K562 (cell line): ENCODE measurements around the gene MYO15A. TPM values are rescaled to one million over a fixed set of nuclear protein-coding genes. Genes with fewer than 3 reads are reported as not detected.
A peak's percentile ranks its signal among the peaks of the same experiment; 100 is the strongest.

Experiments
- BACH1 ChIP-seq: fragments of 200-800 bp; sonication (Bioruptor generic); IDR thresholded peaks from 2 replicates; pipeline ENCODE4 v1.6.1; 2016; ENCODE audit warnings: missing genetic modification characterization, missing compliant biosample characterization
- CXXC5 ChIP-seq: fragments of 250-450 bp; sonication (Bioruptor Pico); IDR thresholded peaks from 2 replicates; pipeline ENCODE4 v1.8.0; 2022; ENCODE audit warnings: inconsistent platforms, mild to moderate bottlenecking, moderate library complexity
- NFE2 ChIP-seq: IDR thresholded peaks from 2 replicates; pipeline ENCODE4 v1.6.1; 2014; ENCODE audit warnings: antibody characterized with exemption, low read depth
- NR2C1 ChIP-seq, 2 experiments: fragments of 450-650 bp; IDR thresholded peaks; 2 replicates each; pipeline ENCODE4 v1.6.1; 2017; ENCODE audit warnings: mild to moderate bottlenecking in 2 of 2, antibody characterized with exemption in 1 of 2, inconsistent platforms in 1 of 2, missing compliant biosample characterization in 1 of 2, missing genetic modification characterization in 1 of 2
- RAD51 ChIP-seq: fragments of 450-650 bp; IDR thresholded peaks from 2 replicates; pipeline ENCODE4 v1.7.1; 2016; ENCODE audit warnings: low read depth, mild to moderate bottlenecking, borderline replicate concordance
- RFX5 ChIP-seq: IDR thresholded peaks from 2 replicates; pipeline ENCODE4 v1.6.1; 2011; ENCODE audit warnings: low read depth, mild to moderate bottlenecking, improper control_type of control experiment, low read length
- TCFL5 ChIP-seq: fragments of 250-450 bp; sonication (Bioruptor Pico); conservative IDR thresholded peaks from 2 replicates; pipeline ENCODE4 v1.6.1; 2021; ENCODE audit warnings: mild to moderate bottlenecking, moderate library complexity, matching md5 sums
- ZBTB7A ChIP-seq: IDR thresholded peaks from 2 replicates; pipeline ENCODE4 v1.6.1; 2011; ENCODE audit warnings: low read depth, mild to moderate bottlenecking, low read length, moderate library complexity, borderline replicate concordance; ENCODE audit not compliant: control insufficient read depth
- ZKSCAN1 ChIP-seq: fragments of 150-350 bp; IDR thresholded peaks from 2 replicates; pipeline ENCODE4 v1.6.1; 2016; ENCODE audit warnings: low read depth, low read length
- ZNF217 ChIP-seq: sonication (generic); formaldehyde crosslinking; IDR thresholded peaks from 2 replicates; pipeline ENCODE4 v1.8.0; 2022; ENCODE audit warnings: mild to moderate bottlenecking, missing genetic modification reagents
- ZNF766 ChIP-seq: fragments of 200-800 bp; sonication (Bioruptor generic); conservative IDR thresholded peaks from 2 replicates; pipeline ENCODE4 v1.6.1; 2016; ENCODE audit warnings: missing genetic modification characterization, missing compliant biosample characterization
- polyA plus RNA-seq, 8 experiments: library from polyadenylated mRNA; depleted of rRNA in 4 of 8; stranded (reverse) in 5 of 8; unstranded in 3 of 8; fragments of >200 nt; fragmentation: Nextera tagmentation in 2 of 8; fragmentation: Illumina TruSeq in 1 of 8; extraction: Ambion mirVana in 2 of 8; extraction: Trizol in 1 of 8; gene quantifications; 2 replicates each; pipeline versions ENCODE4 v1.2.1 to v1.2.3, GENCODE V29; 2011 to 2014; ENCODE audit warnings: inconsistent platforms in 1 of 8, missing spikeins in 1 of 8
- total RNA-seq, 7 experiments: library from RNA; depleted of rRNA in 6 of 7; stranded (reverse); fragments of >200 nt in 6 of 7; fragmentation: Illumina TruSeq in 2 of 7; extraction: Trizol in 2 of 7; gene quantifications; 2 replicates each; pipeline versions ENCODE4 v1.2.1 to v1.2.3, GENCODE V29; 2011 to 2021; ENCODE audit warnings: low replicate concordance in 1 of 7
- TF ChIP-seq, protein P1 (sequence below): fragments of 450-650 bp; IDR thresholded peaks from 2 replicates; pipeline ENCODE4 v1.6.1; 2016; ENCODE audit warnings: mild to moderate bottlenecking, moderate library complexity
- TF ChIP-seq, protein P2 (sequence below): sonication (generic); formaldehyde crosslinking; IDR thresholded peaks from 2 replicates; pipeline ENCODE4 v1.8.1; 2023; ENCODE audit warnings: mild to moderate bottlenecking, missing genetic modification reagents

Gene MYO15A
- total and polyA plus RNA-seq, 9 of the 15 experiments (the other 6 are each of a cell fraction or from before 2014, with no cell fraction given) = 0.05 to 0.88 (median 0.14) TPM; not detected in 1

DNA sequence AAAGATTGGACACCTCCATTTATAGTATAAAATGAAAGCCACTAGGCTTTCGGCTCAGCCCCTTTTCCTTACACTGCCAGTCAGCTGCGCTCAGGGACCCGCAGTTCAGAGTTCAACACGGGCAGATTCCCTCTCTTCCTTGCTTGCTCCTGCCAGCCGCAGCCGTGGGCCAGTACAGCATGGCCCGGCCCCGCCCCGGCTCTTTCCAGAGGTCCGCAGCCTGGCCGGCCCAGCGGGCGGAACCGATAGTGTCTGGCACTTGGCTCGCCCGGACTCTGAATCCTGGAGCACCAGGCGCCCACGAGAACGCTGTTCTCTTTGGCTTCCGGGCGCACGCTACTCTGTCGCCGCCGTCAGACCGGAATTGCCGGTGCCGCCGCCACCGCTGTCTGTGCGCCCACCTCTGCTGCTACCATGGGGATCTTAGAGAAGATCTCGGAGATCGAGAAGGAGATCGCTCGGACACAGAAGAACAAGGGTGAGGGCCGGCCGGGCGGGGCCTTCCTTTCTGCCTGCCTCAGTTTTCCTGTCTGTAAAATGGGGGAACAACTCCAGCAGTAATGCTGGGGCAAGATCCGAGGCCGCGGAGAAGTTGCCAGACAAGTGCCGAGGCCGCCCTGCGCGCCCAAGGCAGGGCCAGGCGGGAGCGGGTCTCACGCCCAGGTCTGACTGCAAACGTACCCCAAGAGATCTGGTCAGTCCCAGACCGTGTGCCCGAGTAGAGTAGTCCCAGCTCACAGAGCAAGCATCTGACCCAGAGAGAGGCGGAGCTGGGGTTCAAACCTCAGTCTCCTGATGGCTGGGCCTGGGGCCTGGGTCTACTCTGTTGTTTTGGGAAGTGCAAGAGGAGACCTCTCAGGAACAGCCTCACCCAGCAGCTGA, 20.7 kb upstream of the MYO15A start, which contains the start of gene DRG2 (continued):
- TF ChIP-seq, protein P1, sequence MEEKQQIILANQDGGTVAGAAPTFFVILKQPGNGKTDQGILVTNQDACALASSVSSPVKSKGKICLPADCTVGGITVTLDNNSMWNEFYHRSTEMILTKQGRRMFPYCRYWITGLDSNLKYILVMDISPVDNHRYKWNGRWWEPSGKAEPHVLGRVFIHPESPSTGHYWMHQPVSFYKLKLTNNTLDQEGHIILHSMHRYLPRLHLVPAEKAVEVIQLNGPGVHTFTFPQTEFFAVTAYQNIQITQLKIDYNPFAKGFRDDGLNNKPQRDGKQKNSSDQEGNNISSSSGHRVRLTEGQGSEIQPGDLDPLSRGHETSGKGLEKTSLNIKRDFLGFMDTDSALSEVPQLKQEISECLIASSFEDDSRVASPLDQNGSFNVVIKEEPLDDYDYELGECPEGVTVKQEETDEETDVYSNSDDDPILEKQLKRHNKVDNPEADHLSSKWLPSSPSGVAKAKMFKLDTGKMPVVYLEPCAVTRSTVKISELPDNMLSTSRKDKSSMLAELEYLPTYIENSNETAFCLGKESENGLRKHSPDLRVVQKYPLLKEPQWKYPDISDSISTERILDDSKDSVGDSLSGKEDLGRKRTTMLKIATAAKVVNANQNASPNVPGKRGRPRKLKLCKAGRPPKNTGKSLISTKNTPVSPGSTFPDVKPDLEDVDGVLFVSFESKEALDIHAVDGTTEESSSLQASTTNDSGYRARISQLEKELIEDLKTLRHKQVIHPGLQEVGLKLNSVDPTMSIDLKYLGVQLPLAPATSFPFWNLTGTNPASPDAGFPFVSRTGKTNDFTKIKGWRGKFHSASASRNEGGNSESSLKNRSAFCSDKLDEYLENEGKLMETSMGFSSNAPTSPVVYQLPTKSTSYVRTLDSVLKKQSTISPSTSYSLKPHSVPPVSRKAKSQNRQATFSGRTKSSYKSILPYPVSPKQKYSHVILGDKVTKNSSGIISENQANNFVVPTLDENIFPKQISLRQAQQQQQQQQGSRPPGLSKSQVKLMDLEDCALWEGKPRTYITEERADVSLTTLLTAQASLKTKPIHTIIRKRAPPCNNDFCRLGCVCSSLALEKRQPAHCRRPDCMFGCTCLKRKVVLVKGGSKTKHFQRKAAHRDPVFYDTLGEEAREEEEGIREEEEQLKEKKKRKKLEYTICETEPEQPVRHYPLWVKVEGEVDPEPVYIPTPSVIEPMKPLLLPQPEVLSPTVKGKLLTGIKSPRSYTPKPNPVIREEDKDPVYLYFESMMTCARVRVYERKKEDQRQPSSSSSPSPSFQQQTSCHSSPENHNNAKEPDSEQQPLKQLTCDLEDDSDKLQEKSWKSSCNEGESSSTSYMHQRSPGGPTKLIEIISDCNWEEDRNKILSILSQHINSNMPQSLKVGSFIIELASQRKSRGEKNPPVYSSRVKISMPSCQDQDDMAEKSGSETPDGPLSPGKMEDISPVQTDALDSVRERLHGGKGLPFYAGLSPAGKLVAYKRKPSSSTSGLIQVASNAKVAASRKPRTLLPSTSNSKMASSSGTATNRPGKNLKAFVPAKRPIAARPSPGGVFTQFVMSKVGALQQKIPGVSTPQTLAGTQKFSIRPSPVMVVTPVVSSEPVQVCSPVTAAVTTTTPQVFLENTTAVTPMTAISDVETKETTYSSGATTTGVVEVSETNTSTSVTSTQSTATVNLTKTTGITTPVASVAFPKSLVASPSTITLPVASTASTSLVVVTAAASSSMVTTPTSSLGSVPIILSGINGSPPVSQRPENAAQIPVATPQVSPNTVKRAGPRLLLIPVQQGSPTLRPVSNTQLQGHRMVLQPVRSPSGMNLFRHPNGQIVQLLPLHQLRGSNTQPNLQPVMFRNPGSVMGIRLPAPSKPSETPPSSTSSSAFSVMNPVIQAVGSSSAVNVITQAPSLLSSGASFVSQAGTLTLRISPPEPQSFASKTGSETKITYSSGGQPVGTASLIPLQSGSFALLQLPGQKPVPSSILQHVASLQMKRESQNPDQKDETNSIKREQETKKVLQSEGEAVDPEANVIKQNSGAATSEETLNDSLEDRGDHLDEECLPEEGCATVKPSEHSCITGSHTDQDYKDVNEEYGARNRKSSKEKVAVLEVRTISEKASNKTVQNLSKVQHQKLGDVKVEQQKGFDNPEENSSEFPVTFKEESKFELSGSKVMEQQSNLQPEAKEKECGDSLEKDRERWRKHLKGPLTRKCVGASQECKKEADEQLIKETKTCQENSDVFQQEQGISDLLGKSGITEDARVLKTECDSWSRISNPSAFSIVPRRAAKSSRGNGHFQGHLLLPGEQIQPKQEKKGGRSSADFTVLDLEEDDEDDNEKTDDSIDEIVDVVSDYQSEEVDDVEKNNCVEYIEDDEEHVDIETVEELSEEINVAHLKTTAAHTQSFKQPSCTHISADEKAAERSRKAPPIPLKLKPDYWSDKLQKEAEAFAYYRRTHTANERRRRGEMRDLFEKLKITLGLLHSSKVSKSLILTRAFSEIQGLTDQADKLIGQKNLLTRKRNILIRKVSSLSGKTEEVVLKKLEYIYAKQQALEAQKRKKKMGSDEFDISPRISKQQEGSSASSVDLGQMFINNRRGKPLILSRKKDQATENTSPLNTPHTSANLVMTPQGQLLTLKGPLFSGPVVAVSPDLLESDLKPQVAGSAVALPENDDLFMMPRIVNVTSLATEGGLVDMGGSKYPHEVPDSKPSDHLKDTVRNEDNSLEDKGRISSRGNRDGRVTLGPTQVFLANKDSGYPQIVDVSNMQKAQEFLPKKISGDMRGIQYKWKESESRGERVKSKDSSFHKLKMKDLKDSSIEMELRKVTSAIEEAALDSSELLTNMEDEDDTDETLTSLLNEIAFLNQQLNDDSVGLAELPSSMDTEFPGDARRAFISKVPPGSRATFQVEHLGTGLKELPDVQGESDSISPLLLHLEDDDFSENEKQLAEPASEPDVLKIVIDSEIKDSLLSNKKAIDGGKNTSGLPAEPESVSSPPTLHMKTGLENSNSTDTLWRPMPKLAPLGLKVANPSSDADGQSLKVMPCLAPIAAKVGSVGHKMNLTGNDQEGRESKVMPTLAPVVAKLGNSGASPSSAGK = peak; percentile 43; the same call in 1 of the 2 replicates
- TF ChIP-seq CXXC5 (CRISPR knock-in tag) (peak; percentile 92), ZKSCAN1 (peak; percentile 66), NFE2 (0 out of 2 replicates have a peak, but pooled peaks have one; percentile 4), ZNF766 (CRISPR knock-in tag) (no peak), ZNF217 (CRISPR knock-in tag) (no peak), BACH1 (no peak), RFX5 (no peak), ZBTB7A (peak; percentile 67; the same call in 1 of the 2 replicates), NR2C1 (IDR thresholded peaks at IDR 0.05) (peak; percentile 77), NR2C1 (tag; IDR thresholded peaks at IDR 0.05) (peak; percentile 84), TCFL5 (CRISPR knock-in tag) (no peak), RAD51 (no peak)
- TF ChIP-seq, protein P2, sequence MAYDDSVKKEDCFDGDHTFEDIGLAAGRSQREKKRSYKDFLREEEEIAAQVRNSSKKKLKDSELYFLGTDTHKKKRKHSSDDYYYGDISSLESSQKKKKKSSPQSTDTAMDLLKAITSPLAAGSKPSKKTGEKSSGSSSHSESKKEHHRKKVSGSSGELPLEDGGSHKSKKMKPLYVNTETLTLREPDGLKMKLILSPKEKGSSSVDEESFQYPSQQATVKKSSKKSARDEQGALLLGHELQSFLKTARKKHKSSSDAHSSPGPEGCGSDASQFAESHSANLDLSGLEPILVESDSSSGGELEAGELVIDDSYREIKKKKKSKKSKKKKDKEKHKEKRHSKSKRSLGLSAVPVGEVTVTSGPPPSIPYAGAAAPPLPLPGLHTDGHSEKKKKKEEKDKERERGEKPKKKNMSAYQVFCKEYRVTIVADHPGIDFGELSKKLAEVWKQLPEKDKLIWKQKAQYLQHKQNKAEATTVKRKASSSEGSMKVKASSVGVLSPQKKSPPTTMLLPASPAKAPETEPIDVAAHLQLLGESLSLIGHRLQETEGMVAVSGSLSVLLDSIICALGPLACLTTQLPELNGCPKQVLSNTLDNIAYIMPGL = peak; percentile 83; the same call in 1 of the 2 replicates
